WTC11 (cell line): ENCODE data around the gene GRAMD4. TPM values are rescaled to one million over a fixed set of nuclear protein-coding genes. Genes with fewer than 3 reads are reported as not detected.

ENCODE experiments used
- ATAC-seq: fragments of 200-7000 bp; cut with Tn5 transposase; 2 replicates; pipeline ENCODE4 v1.10.0; 2021; ENCODE audit warnings: mild to moderate bottlenecking, moderate library complexity
- CTCF ChIA-PET: fragments of 300-600 bp; sonication (Branson Sonifier 250); formaldehyde crosslinking; loops from one replicate; lab custom pipeline; 2021; ENCODE audit warnings: antibody characterized with exemption; lab: Charles Lee
- POLR2A ChIA-PET: fragments of 350-600 bp; sonication (Branson Sonifier 250); formaldehyde crosslinking; loops from one replicate; lab custom pipeline; 2021; ENCODE audit warnings: antibody characterized with exemption; lab: Charles Lee
- DNase-seq: peaks from one replicate; pipeline ENCODE4 v3.0.0; 2021; ENCODE audit warnings: low spot score
- H3K27ac Mint-ChIP-seq: 2 replicates; pipeline ENCODE4 v1.8.0; 2021; ENCODE audit warnings: mixed read lengths
- H3K27me3 Mint-ChIP-seq: 2 replicates; pipeline ENCODE4 v1.8.0; 2021; ENCODE audit warnings: low read depth, mild to moderate bottlenecking, moderate library complexity, mixed read lengths
- H3K36me3 Mint-ChIP-seq: 2 replicates; pipeline ENCODE4 v1.8.0; 2021; ENCODE audit warnings: mixed read lengths
- H3K4me1 Mint-ChIP-seq: 2 replicates; pipeline ENCODE4 v1.8.0; 2022; ENCODE audit warnings: mixed read lengths
- H3K4me3 Mint-ChIP-seq: 2 replicates; pipeline ENCODE4 v1.8.0; 2021; ENCODE audit warnings: mild to moderate bottlenecking, moderate library complexity, mixed read lengths
- H3K9me3 Mint-ChIP-seq: 2 replicates; pipeline ENCODE4 v1.8.0; 2021; ENCODE audit warnings: mixed read lengths
- CREB1 ChIP-seq: sonication (generic); formaldehyde crosslinking; IDR thresholded peaks from 2 replicates; pipeline ENCODE4 v1.8.0; 2023; ENCODE audit warnings: mild to moderate bottlenecking, missing genetic modification reagents
- GRHL2 ChIP-seq: fragments of 250-450 bp; sonication (Bioruptor Pico); IDR thresholded peaks from 2 replicates; pipeline ENCODE4 v1.8.0; 2022; ENCODE audit warnings: mild to moderate bottlenecking, moderate library complexity; ENCODE audit not compliant: insufficient replicate concordance, severe bottlenecking
- MXD4 ChIP-seq: fragments of 250-450 bp; sonication (Bioruptor Pico); IDR thresholded peaks from 2 replicates; pipeline ENCODE4 v1.8.0; 2021; ENCODE audit warnings: mild to moderate bottlenecking, moderate library complexity, borderline replicate concordance
- NR3C1 ChIP-seq: sonication (generic); formaldehyde crosslinking; conservative IDR thresholded peaks from 2 replicates; pipeline ENCODE4 v1.8.1; 2023; ENCODE audit warnings: low read depth, mild to moderate bottlenecking, missing genetic modification reagents
- SMAD3 ChIP-seq: sonication (generic); formaldehyde crosslinking; IDR thresholded peaks from 2 replicates; pipeline ENCODE4 v1.8.0; 2022; ENCODE audit warnings: missing genetic modification reagents, mild to moderate bottlenecking, borderline replicate concordance
- ZNF121 ChIP-seq: sonication (generic); formaldehyde crosslinking; IDR thresholded peaks from 2 replicates; pipeline ENCODE4 v1.8.0; 2023; ENCODE audit warnings: missing genetic modification reagents
- ZNF263 ChIP-seq: sonication (generic); formaldehyde crosslinking; IDR thresholded peaks from 2 replicates; pipeline ENCODE4 v1.8.1; 2022; ENCODE audit warnings: low read depth, mild to moderate bottlenecking, moderate library complexity, missing genetic modification reagents
- total RNA-seq: library from RNA; stranded (reverse); gene quantifications from 3 replicates; pipeline ENCODE4 v1.2.3, GENCODE V29; 2021
- TF ChIP-seq, protein P1 (sequence below): sonication (generic); formaldehyde crosslinking; conservative IDR thresholded peaks from 2 replicates; pipeline ENCODE4 v1.8.1; 2023; ENCODE audit warnings: mild to moderate bottlenecking, low read depth, missing genetic modification reagents, moderate library complexity
- TF ChIP-seq, protein P2 (sequence below): fragments of 200-600 bp; IDR thresholded peaks from 2 replicates; pipeline ENCODE4 v1.8.0; 2022; ENCODE audit warnings: antibody characterized with exemption
- TF ChIP-seq, protein P3 (sequence below): sonication (generic); formaldehyde crosslinking; IDR thresholded peaks from 2 replicates; pipeline ENCODE4 v1.8.1; 2022; ENCODE audit warnings: low read depth, missing genetic modification reagents, borderline replicate concordance
- TF ChIP-seq, protein P4 (sequence below): sonication (generic); formaldehyde crosslinking; IDR thresholded peaks from 2 replicates; pipeline ENCODE4 v1.8.0; 2023; ENCODE audit warnings: missing genetic modification reagents, mild to moderate bottlenecking, borderline replicate concordance
- TF ChIP-seq, protein P5 (sequence below): sonication (generic); formaldehyde crosslinking; IDR thresholded peaks from 2 replicates; pipeline ENCODE4 v1.8.1; 2023; ENCODE audit warnings: mild to moderate bottlenecking, missing genetic modification reagents
- TF ChIP-seq, protein P6 (sequence below): sonication (generic); formaldehyde crosslinking; IDR thresholded peaks from 2 replicates; pipeline ENCODE4 v1.8.1; 2022; ENCODE audit warnings: low read depth, mild to moderate bottlenecking, moderate library complexity, missing genetic modification reagents, borderline replicate concordance
- TF ChIP-seq, protein P7 (sequence below): sonication (generic); formaldehyde crosslinking; IDR thresholded peaks from 2 replicates; pipeline ENCODE4 v1.8.1; 2023; ENCODE audit warnings: mild to moderate bottlenecking, missing genetic modification reagents
- TF ChIP-seq, protein P8 (sequence below): sonication (generic); formaldehyde crosslinking; IDR thresholded peaks from 2 replicates; pipeline ENCODE4 v1.8.0; 2022; ENCODE audit warnings: mild to moderate bottlenecking, missing genetic modification reagents
- TF ChIP-seq, protein P9 (sequence below): sonication (generic); formaldehyde crosslinking; IDR thresholded peaks from 2 replicates; pipeline ENCODE4 v1.8.0; 2022; ENCODE audit warnings: missing genetic modification reagents

The GRAMD4 gene
- total RNA-seq, 1 experiment from 2014 or later, result 41.0 TPM

DNA sequence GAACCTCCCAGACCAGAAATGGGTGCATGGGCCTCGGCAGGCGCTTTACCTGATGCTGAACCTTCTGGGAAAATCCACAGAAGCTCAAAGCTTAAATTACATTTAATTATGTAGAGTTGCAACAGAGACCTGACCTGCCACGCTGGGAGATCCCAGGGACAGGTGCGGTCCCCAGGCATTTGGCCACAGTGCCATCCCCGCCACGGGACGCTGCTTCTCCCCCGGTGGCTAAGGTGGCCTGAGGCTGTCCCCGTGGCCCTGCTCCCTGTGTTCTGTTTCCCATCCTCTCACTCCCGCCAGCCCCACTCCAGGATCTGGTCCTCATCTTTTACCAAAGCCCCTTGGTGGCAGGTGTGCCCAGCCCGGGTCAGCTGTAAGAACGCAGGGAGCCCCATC, 39.6 kb downstream of the GRAMD4 start:
- Mint-ChIP-seq H3K36me3 (no peaks in the 10 kb centered on the region), H3K27me3 (no peaks in the 10 kb centered on the region), H3K9me3 (no peaks in the 10 kb centered on the region), H3K4me1 (peaks cover 5% of the 10 kb centered on the region), H3K4me3 (no peak overlapping the region), H3K27ac (no peak overlapping the region; the same call in 1 of the 2 replicates)
- CTCF ChIA-PET, result interaction anchor here (2.3 kb wide), 1 partner anchor 22 kb away, joined by 11 read pairs; no protein-coding TSS in a partner anchor
- POLR2A ChIA-PET, result no interaction called here
- ATAC-seq, result no peak
- DNase-seq, result no peak
- TF ChIP-seq, protein P1, sequence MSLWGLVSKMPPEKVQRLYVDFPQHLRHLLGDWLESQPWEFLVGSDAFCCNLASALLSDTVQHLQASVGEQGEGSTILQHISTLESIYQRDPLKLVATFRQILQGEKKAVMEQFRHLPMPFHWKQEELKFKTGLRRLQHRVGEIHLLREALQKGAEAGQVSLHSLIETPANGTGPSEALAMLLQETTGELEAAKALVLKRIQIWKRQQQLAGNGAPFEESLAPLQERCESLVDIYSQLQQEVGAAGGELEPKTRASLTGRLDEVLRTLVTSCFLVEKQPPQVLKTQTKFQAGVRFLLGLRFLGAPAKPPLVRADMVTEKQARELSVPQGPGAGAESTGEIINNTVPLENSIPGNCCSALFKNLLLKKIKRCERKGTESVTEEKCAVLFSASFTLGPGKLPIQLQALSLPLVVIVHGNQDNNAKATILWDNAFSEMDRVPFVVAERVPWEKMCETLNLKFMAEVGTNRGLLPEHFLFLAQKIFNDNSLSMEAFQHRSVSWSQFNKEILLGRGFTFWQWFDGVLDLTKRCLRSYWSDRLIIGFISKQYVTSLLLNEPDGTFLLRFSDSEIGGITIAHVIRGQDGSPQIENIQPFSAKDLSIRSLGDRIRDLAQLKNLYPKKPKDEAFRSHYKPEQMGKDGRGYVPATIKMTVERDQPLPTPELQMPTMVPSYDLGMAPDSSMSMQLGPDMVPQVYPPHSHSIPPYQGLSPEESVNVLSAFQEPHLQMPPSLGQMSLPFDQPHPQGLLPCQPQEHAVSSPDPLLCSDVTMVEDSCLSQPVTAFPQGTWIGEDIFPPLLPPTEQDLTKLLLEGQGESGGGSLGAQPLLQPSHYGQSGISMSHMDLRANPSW (CRISPR knock-in tag), result no peak
- TF ChIP-seq, protein P2, sequence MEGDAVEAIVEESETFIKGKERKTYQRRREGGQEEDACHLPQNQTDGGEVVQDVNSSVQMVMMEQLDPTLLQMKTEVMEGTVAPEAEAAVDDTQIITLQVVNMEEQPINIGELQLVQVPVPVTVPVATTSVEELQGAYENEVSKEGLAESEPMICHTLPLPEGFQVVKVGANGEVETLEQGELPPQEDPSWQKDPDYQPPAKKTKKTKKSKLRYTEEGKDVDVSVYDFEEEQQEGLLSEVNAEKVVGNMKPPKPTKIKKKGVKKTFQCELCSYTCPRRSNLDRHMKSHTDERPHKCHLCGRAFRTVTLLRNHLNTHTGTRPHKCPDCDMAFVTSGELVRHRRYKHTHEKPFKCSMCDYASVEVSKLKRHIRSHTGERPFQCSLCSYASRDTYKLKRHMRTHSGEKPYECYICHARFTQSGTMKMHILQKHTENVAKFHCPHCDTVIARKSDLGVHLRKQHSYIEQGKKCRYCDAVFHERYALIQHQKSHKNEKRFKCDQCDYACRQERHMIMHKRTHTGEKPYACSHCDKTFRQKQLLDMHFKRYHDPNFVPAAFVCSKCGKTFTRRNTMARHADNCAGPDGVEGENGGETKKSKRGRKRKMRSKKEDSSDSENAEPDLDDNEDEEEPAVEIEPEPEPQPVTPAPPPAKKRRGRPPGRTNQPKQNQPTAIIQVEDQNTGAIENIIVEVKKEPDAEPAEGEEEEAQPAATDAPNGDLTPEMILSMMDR, result no peak
- TF ChIP-seq NR3C1 (CRISPR knock-in tag), result no peak
- TF ChIP-seq, protein P3, sequence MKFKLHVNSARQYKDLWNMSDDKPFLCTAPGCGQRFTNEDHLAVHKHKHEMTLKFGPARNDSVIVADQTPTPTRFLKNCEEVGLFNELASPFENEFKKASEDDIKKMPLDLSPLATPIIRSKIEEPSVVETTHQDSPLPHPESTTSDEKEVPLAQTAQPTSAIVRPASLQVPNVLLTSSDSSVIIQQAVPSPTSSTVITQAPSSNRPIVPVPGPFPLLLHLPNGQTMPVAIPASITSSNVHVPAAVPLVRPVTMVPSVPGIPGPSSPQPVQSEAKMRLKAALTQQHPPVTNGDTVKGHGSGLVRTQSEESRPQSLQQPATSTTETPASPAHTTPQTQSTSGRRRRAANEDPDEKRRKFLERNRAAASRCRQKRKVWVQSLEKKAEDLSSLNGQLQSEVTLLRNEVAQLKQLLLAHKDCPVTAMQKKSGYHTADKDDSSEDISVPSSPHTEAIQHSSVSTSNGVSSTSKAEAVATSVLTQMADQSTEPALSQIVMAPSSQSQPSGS (CRISPR knock-in tag), result no peak
- TF ChIP-seq ZNF263, result no peak
- TF ChIP-seq CREB1 (CRISPR knock-in tag), result no peak
- no peak for TF ChIP-seq ZNF121
- TF ChIP-seq MXD4 (CRISPR knock-in tag), result no peak
- no peak for TF ChIP-seq GRHL2 (CRISPR knock-in tag)
- TF ChIP-seq, protein P4, sequence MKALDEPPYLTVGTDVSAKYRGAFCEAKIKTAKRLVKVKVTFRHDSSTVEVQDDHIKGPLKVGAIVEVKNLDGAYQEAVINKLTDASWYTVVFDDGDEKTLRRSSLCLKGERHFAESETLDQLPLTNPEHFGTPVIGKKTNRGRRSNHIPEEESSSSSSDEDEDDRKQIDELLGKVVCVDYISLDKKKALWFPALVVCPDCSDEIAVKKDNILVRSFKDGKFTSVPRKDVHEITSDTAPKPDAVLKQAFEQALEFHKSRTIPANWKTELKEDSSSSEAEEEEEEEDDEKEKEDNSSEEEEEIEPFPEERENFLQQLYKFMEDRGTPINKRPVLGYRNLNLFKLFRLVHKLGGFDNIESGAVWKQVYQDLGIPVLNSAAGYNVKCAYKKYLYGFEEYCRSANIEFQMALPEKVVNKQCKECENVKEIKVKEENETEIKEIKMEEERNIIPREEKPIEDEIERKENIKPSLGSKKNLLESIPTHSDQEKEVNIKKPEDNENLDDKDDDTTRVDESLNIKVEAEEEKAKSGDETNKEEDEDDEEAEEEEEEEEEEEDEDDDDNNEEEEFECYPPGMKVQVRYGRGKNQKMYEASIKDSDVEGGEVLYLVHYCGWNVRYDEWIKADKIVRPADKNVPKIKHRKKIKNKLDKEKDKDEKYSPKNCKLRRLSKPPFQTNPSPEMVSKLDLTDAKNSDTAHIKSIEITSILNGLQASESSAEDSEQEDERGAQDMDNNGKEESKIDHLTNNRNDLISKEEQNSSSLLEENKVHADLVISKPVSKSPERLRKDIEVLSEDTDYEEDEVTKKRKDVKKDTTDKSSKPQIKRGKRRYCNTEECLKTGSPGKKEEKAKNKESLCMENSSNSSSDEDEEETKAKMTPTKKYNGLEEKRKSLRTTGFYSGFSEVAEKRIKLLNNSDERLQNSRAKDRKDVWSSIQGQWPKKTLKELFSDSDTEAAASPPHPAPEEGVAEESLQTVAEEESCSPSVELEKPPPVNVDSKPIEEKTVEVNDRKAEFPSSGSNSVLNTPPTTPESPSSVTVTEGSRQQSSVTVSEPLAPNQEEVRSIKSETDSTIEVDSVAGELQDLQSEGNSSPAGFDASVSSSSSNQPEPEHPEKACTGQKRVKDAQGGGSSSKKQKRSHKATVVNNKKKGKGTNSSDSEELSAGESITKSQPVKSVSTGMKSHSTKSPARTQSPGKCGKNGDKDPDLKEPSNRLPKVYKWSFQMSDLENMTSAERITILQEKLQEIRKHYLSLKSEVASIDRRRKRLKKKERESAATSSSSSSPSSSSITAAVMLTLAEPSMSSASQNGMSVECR (CRISPR knock-in tag), result no peak
- TF ChIP-seq, protein P5, sequence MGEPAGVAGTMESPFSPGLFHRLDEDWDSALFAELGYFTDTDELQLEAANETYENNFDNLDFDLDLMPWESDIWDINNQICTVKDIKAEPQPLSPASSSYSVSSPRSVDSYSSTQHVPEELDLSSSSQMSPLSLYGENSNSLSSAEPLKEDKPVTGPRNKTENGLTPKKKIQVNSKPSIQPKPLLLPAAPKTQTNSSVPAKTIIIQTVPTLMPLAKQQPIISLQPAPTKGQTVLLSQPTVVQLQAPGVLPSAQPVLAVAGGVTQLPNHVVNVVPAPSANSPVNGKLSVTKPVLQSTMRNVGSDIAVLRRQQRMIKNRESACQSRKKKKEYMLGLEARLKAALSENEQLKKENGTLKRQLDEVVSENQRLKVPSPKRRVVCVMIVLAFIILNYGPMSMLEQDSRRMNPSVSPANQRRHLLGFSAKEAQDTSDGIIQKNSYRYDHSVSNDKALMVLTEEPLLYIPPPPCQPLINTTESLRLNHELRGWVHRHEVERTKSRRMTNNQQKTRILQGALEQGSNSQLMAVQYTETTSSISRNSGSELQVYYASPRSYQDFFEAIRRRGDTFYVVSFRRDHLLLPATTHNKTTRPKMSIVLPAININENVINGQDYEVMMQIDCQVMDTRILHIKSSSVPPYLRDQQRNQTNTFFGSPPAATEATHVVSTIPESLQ (CRISPR knock-in tag), result no peak
- no peak for TF ChIP-seq SMAD3 (CRISPR knock-in tag)
- TF ChIP-seq, protein P6, sequence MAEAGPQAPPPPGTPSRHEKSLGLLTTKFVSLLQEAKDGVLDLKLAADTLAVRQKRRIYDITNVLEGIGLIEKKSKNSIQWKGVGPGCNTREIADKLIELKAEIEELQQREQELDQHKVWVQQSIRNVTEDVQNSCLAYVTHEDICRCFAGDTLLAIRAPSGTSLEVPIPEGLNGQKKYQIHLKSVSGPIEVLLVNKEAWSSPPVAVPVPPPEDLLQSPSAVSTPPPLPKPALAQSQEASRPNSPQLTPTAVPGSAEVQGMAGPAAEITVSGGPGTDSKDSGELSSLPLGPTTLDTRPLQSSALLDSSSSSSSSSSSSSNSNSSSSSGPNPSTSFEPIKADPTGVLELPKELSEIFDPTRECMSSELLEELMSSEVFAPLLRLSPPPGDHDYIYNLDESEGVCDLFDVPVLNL, result no peak
- TF ChIP-seq, protein P7, sequence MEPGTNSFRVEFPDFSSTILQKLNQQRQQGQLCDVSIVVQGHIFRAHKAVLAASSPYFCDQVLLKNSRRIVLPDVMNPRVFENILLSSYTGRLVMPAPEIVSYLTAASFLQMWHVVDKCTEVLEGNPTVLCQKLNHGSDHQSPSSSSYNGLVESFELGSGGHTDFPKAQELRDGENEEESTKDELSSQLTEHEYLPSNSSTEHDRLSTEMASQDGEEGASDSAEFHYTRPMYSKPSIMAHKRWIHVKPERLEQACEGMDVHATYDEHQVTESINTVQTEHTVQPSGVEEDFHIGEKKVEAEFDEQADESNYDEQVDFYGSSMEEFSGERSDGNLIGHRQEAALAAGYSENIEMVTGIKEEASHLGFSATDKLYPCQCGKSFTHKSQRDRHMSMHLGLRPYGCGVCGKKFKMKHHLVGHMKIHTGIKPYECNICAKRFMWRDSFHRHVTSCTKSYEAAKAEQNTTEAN (CRISPR knock-in tag), result no peak
- TF ChIP-seq, protein P8, sequence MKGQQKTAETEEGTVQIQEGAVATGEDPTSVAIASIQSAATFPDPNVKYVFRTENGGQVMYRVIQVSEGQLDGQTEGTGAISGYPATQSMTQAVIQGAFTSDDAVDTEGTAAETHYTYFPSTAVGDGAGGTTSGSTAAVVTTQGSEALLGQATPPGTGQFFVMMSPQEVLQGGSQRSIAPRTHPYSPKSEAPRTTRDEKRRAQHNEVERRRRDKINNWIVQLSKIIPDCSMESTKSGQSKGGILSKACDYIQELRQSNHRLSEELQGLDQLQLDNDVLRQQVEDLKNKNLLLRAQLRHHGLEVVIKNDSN, result no peak
- TF ChIP-seq, protein P9, sequence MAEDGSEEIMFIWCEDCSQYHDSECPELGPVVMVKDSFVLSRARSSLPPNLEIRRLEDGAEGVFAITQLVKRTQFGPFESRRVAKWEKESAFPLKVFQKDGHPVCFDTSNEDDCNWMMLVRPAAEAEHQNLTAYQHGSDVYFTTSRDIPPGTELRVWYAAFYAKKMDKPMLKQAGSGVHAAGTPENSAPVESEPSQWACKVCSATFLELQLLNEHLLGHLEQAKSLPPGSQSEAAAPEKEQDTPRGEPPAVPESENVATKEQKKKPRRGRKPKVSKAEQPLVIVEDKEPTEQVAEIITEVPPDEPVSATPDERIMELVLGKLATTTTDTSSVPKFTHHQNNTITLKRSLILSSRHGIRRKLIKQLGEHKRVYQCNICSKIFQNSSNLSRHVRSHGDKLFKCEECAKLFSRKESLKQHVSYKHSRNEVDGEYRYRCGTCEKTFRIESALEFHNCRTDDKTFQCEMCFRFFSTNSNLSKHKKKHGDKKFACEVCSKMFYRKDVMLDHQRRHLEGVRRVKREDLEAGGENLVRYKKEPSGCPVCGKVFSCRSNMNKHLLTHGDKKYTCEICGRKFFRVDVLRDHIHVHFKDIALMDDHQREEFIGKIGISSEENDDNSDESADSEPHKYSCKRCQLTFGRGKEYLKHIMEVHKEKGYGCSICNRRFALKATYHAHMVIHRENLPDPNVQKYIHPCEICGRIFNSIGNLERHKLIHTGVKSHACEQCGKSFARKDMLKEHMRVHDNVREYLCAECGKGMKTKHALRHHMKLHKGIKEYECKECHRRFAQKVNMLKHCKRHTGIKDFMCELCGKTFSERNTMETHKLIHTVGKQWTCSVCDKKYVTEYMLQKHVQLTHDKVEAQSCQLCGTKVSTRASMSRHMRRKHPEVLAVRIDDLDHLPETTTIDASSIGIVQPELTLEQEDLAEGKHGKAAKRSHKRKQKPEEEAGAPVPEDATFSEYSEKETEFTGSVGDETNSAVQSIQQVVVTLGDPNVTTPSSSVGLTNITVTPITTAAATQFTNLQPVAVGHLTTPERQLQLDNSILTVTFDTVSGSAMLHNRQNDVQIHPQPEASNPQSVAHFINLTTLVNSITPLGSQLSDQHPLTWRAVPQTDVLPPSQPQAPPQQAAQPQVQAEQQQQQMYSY, result no peak
